ENCODE results near the gene CGREF1.

Gene CGREF1

GRCh38 chr2:27071277-27071989, 47.5 kb downstream of the CGREF1 start, which contains the start of gene OST4:
Gene OST4, minus strand, starts transcription at chr2:27071654.
- DNase-seq, result peak; percentile 86

GRCh38 chr2:27070653-27071276, 48.2 kb downstream of the CGREF1 start:
- DNase-seq, result no peak

GRCh38 chr2:27069961-27070618, 48.8 kb downstream of the CGREF1 start:
- no peak for DNase-seq

GRCh38 chr2:27069436-27069835, 49.5 kb downstream of the CGREF1 start:
- no peak for DNase-seq

GRCh38 chr2:27067385-27067784, 51.5 kb downstream of the CGREF1 start:
- DNase-seq, result no peak

- no peak for DNase-seq
Measured at GRCh38 chr2:27065128-27065527, 53.8 kb downstream of the CGREF1 start.

- DNase-seq, result no peak
Measured at GRCh38 chr2:27060323-27060722, 58.6 kb downstream of the CGREF1 start.

GRCh38 chr2:27059141-27059820, 59.6 kb downstream of the CGREF1 start:
- DNase-seq, result no peak

- no peak for DNase-seq
Measured at GRCh38 chr2:27058210-27058609, 60.7 kb downstream of the CGREF1 start.

GRCh38 chr2:27057184-27057583, 61.7 kb downstream of the CGREF1 start:
- no peak for DNase-seq

- DNase-seq, result no peak
Measured at GRCh38 chr2:27054721-27055120, 64.2 kb downstream of the CGREF1 start.

GRCh38 chr2:27053776-27054175, 65.2 kb downstream of the CGREF1 start:
- no peak for DNase-seq

- DNase-seq, result no peak
Measured at GRCh38 chr2:27053321-27053720, 65.6 kb downstream of the CGREF1 start.

- no peak for DNase-seq
Measured at GRCh38 chr2:27051902-27052645, 66.9 kb downstream of the CGREF1 start.

GRCh38 chr2:27050996-27051901, 67.7 kb downstream of the CGREF1 start, which contains the start of gene AGBL5:
Gene AGBL5, plus strand, starts transcription at chr2:27051668. Its CDS starts 1,291 bp downstream, at chr2:27052959.
- DNase-seq, result peak; percentile 81
